Measurements from ENCODE around the gene FOXG1. TPM values are rescaled to one million over a fixed set of nuclear protein-coding genes. Genes with fewer than 3 reads are reported as not detected.
A peak's percentile ranks its signal among the peaks of the same experiment; 100 is the strongest.

The FOXG1 gene
- total RNA-seq, 1 donor from 2014 or later: 1.4 TPM

DNA sequence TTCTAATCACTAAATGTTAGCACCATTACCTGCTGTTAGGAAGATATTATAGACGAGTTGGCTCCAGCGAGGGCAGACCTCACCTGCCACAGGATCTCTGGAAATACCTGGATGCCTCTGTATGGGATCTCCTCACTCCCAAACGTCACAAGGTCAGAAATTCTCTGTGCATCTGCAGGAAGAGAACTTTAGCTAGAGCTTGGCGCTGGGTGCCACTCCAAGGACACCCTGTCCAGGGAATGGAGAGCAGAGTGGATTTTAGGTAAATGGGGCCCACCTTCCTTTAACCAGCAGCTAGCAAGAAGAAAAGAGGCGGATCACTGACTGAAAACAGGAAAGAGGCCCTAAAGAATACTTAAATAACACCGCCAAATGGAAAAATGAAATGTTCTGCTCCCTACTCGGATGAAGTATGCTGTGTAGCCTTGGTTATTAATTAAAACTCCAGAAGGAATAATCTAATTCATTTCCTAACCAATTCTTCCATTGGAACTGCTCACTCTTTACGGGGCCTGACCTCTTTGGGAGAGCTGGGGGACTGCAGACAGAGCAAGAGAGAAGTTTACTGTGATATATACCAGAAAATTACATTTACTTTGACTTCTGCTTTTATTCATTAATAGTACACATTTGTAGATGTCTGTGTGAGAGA, 4.2 kb upstream of the FOXG1 start:
- DNase-seq (ENCODE audit: low spot score, unreplicated experiment): no peak
- Mint-ChIP-seq H3K36me3 (ENCODE audit: insufficient read depth) (no peaks in the 10 kb centered on the region), H3K27me3 (peaks cover 88% of the 10 kb centered on the region), H3K9me3 (ENCODE audit: low read depth) (no peaks in the 10 kb centered on the region), H3K27ac (no peak overlapping the region), H3K4me3 (ENCODE audit: low read depth) (no peak overlapping the region), H3K4me1 (ENCODE audit: low read depth) (peaks cover 20% of the 10 kb centered on the region)
- TF ChIP-seq, protein P1, sequence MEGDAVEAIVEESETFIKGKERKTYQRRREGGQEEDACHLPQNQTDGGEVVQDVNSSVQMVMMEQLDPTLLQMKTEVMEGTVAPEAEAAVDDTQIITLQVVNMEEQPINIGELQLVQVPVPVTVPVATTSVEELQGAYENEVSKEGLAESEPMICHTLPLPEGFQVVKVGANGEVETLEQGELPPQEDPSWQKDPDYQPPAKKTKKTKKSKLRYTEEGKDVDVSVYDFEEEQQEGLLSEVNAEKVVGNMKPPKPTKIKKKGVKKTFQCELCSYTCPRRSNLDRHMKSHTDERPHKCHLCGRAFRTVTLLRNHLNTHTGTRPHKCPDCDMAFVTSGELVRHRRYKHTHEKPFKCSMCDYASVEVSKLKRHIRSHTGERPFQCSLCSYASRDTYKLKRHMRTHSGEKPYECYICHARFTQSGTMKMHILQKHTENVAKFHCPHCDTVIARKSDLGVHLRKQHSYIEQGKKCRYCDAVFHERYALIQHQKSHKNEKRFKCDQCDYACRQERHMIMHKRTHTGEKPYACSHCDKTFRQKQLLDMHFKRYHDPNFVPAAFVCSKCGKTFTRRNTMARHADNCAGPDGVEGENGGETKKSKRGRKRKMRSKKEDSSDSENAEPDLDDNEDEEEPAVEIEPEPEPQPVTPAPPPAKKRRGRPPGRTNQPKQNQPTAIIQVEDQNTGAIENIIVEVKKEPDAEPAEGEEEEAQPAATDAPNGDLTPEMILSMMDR (IDR thresholded peaks at IDR 0.05; ENCODE audit: unreplicated experiment): peak; percentile 22

DNA sequence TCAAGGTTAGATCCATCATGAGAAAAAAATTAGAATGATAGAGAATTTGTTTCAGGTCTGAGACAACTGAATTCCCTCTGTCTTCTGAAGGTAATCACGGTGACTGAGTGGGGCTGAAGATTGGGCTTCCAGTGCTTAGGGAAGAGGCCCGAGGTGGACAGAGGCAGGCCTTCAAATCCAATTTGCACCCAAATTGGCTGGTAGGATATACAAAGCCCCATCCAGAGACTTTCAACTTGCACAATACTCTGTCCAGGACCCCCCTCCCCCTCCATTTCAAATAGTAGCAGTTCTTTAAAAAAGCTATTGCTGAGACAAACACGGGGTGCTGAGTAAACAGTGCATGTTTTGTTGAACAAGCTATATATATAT, 3.6 kb upstream of the FOXG1 start:
- TF ChIP-seq, protein P1 (IDR thresholded peaks at IDR 0.05; ENCODE audit: unreplicated experiment): no peak
- Mint-ChIP-seq H3K36me3 (ENCODE audit: insufficient read depth) (no peaks in the 10 kb centered on the region), H3K27me3 (peaks cover 87% of the 10 kb centered on the region), H3K4me3 (ENCODE audit: low read depth) (no peak overlapping the region), H3K27ac (no peak overlapping the region), H3K4me1 (ENCODE audit: low read depth) (peaks cover 20% of the 10 kb centered on the region), H3K9me3 (ENCODE audit: low read depth) (no peaks in the 10 kb centered on the region)
- no peak for DNase-seq (ENCODE audit: low spot score, unreplicated experiment)

DNA sequence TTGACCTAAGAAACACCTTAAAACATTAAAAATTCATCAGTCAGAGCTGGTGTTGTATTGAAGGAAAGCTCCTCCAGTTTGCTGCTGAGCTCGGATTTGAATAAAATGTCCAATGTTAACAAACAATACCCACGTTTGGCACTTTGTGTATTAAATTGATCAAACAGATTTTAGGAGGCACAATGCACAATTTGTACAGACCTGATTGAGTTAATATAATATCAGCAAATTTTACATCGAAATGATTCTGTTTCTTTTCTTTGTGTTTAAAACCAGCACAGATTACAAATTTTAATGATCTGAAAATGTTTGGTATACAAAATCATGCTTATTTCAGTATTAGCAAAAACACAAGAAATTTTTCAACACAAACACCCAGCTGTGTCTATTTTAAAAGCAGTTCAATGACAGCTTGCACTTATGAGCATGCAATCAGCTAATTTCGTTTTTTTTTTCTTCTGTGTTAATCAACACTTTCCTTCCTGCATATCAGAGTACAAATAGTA, 2.8 kb upstream of the FOXG1 start:
- Mint-ChIP-seq H3K4me1 (ENCODE audit: low read depth) (peaks cover 20% of the 10 kb centered on the region), H3K9me3 (ENCODE audit: low read depth) (no peaks in the 10 kb centered on the region), H3K27me3 (peaks cover 87% of the 10 kb centered on the region), H3K4me3 (ENCODE audit: low read depth) (peak overlapping the region; percentile 26), H3K36me3 (ENCODE audit: insufficient read depth) (no peaks in the 10 kb centered on the region), H3K27ac (peak overlapping the region; percentile 80)
- TF ChIP-seq, protein P1 (IDR thresholded peaks at IDR 0.05; ENCODE audit: unreplicated experiment): no peak
- DNase-seq (ENCODE audit: low spot score, unreplicated experiment): no peak

DNA sequence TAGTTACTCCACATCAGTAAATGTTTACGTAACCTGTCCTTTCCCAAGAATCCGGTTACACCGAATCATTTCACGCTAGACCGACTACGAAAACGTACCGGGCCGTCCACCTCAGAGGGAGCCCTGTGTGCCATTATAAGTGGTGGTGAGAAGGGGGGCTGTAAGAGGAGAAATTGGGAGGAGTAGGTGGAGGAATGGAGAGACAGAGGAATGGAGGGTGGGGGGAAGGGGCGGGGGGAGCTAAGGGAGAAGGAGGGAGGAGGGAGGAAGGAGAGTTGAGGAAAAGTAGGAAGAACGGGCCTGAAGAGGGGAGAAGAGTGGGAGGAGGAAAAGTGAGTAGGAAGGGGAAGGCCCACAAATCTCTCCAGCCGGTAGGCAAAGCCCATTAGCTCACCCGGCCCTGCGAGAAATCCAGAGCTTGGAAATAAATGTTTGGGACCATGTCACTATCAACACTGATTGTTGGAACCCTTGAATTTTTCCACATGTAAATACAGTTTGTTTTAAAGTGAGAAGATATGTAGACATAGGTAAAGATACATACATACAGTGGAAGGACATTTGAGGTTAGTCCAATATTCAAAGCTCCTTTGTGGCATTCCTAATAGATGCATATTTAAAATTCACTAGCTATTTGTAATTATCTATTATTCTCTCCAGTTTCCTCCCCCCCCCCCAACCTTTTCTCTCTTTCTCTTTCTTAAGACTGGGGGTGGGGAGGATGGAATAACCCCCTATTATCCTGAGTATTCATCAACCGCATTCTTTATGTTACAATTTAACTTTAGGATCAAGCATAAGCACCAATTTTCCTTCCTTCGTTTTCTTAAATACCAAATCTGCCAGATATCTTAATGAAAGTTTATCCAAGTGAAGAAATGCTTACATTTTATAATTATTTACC, 2.1 kb upstream of the FOXG1 start:
- Mint-ChIP-seq H3K36me3 (ENCODE audit: insufficient read depth) (no peaks in the 10 kb centered on the region), H3K27me3 (peaks cover 87% of the 10 kb centered on the region), H3K27ac (peak overlapping the region; percentile 80), H3K4me1 (ENCODE audit: low read depth) (peaks cover 17% of the 10 kb centered on the region), H3K4me3 (ENCODE audit: low read depth) (peak overlapping the region; percentile 26), H3K9me3 (ENCODE audit: low read depth) (no peaks in the 10 kb centered on the region)
- no peak for DNase-seq (ENCODE audit: low spot score, unreplicated experiment)
- TF ChIP-seq, protein P1 (IDR thresholded peaks at IDR 0.05; ENCODE audit: unreplicated experiment): no peak

DNA sequence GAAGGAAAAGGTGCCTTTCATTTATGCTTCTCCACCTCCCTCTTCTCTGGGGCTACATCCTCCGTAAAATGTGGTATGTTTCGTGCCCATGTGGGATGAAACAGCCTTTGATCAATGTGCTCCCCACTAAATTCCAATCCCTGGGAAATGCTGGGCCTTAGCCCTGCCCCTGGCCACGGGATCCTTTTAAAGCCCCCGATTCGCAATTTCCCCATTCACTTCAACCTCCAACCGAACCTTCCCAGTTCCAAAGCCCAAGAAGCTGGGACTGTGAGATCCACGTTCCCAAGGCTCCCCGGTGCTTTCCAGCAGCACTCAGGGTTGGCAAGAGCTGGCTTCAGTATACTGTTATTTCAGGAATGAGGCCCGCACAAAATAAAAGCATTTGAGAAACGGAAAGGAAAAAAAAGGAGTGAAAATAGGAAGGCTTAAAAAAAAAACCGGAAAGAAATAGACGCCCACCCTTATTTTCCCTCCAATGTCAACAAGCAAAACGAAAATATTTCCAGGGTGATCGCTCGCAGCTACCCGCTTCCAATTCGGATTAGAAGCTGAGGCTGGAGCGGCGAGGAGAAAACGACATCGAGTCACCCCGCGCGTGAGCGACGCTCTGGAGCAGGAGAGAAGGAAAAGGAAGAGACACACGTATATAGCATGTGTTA, 1.3 kb upstream of the FOXG1 start:
- peaks cover 10% of the 10 kb centered on the region for H3K4me1 Mint-ChIP-seq (ENCODE audit: low read depth)
- peaks cover 81% of the 10 kb centered on the region for H3K27me3 Mint-ChIP-seq
- H3K27ac Mint-ChIP-seq: peak overlapping the region; percentile 50

More for the DNA sequence above, 1.3 kb upstream of the FOXG1 start:
- TF ChIP-seq, protein P1 (IDR thresholded peaks at IDR 0.05; ENCODE audit: unreplicated experiment): no peak
- Mint-ChIP-seq H3K9me3 (ENCODE audit: low read depth) (no peaks in the 10 kb centered on the region), H3K36me3 (ENCODE audit: insufficient read depth) (no peaks in the 10 kb centered on the region), H3K4me3 (ENCODE audit: low read depth) (peak overlapping the region; percentile 45)
- no peak for DNase-seq (ENCODE audit: low spot score, unreplicated experiment)
